GM21381 (cell line): ENCODE results near the gene STYXL1.
"Not testable (repeated sequence)": the region's sequence is repeated elsewhere in the genome, so short reads cannot be mapped to it uniquely, and the experiment has no call there.

Experiments used
- ATAC-seq: cut with Tn5 transposase; IDR thresholded peaks from one replicate; pipeline ENCODE4 v1.9.1; 2021; ENCODE audit warnings: mild to moderate bottlenecking, moderate library complexity; ENCODE audit not compliant: unreplicated experiment

Gene STYXL1

DNA sequence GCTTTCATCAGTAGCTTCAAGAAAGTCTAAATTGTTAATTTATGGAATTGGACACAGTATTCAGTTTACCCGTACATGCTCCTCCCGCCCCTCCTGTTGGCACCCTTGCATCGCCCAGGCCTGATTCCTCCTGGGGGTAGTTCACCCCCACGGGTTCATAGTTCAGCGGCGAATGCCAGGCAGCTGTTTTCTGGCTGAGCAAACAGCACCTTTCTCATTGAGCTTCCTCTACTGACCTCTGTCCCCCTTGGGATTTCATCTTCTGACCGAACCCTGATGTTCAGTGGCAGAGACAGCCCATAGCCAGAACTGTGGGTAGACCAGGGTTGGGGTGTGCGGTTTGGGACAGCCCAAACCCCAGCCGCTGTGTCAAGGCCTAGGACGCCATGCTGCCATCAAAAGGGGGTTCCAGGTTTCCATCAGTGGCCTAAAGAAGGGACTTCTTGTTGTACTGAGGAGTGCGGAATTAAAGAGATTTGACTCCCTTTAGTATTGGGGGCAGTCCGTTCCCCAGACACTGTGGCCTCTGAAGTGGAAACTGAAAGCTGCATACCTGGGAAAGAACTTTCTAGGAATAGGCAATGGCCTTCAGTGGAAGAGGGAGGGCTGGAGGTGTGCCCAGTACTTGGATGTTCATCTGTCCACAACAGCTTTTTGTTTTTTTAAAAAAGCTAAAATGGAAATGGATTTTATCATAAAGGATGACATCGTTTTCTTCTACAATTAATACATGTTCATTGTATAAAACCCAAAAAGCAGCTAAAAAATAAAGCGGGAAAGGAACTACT lies 19.1 kb upstream of the STYXL1 start:
- no peak for ATAC-seq

DNA sequence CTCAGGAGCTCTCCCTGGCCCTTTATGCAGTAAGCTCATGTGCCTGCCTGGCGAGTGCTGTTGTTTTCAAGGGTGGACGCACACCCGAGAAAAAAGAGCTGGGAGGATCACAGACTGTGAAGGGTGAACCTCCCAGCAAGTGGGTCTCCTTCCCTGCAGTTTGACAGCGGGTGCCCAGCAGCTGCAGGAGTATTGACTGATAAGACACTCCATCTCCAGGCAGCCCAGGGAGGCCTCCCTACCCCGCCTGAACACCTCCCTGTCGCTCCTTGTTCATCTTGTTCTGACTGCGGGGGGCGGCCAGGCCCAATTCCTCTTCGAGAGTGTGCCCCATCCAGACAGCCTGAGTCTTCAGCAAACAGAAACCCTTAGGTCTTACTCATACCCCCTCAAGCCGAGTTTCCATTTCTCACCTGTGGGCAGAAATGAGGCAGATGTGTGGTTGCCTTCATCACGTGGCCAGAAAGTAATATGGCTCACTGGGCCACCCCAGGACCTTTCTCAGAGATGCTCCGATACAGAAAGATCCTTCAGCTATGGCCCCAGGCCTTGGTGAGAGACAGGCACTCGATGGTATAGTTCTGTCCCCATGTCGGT lies 17.3 kb upstream of the STYXL1 start:
- no peak for ATAC-seq

- ATAC-seq = no peak
Measured at GRCh38 chr7:76064208-76064970, 16.6 kb upstream of the STYXL1 start.

DNA sequence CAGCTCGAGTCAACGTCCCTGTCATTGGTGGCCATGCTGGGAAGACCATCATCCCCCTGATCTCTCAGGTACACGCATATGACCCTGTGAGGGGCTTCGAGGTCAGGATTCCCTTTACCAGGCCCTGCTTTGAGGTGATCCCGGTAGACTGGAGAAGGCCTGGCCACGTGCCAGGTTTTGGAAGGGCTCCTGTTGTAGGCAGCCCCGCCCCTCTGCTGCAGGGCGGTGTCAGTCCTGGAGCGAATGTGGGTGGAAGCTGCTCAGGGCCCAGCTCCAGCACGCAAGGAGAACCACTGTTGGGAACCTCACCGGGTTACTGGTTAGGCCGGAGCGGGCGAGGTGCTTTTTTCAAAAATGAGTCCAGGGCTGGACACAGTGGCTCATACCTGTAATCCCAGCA lies 15.7 kb upstream of the STYXL1 start:
- no peak for ATAC-seq

- no peak for ATAC-seq
Measured at GRCh38 chr7:76063114-76063513, 15.3 kb upstream of the STYXL1 start.

DNA sequence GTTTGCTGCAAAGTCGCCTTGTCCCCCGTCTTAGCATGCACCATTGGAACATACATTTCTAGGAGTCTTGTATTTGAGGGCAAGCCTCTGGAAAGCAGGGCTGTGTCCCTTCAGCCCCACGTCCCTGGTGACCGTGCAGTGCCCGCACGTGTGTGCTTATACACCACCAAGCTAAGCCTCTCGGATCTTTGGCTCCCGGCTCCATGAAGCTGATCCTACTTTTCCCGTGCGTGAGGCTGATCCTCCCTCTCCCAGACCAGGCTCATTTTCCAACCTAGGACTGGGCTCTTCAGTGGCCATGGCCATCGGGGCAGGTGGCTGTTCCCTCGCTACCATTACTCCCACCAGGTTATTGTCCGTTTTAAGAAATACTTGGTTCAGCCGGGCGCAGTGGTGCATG lies 14.5 kb upstream of the STYXL1 start:
- ATAC-seq = no peak

- no peak for ATAC-seq
Measured at GRCh38 chr7:76060842-76061241, 13.0 kb upstream of the STYXL1 start.

- not testable (repeated sequence) for ATAC-seq
Measured at GRCh38 chr7:76058745-76059144, 10.9 kb upstream of the STYXL1 start.

- no peak for ATAC-seq
Measured at GRCh38 chr7:76057813-76058145, 10.0 kb upstream of the STYXL1 start.

- ATAC-seq = no peak
Measured at GRCh38 chr7:76057103-76057812, 9.5 kb upstream of the STYXL1 start.

DNA sequence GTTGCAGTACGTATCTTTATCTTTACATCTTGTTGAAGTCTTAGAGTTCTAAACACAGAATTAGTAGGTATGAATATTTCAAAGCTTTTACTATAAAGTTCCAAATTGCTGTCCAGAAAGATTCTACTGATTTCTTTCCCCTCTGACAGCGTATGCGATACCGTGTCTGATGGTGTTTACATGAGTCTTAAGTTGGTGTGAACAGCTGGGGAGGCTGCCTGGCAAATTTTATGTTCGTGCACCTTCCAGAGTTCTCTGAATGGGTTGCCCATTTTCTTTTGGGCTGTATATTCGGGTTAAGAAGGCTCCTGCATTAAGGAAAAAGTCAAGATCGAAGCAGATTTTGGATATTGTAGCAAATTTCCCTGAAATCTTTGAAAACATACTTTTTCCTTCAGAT lies 8.4 kb upstream of the STYXL1 start:
- no peak for ATAC-seq

GRCh38 chr7:76054123-76055120 lies 6.6 kb upstream of the STYXL1 start:
- ATAC-seq = no peak

DNA sequence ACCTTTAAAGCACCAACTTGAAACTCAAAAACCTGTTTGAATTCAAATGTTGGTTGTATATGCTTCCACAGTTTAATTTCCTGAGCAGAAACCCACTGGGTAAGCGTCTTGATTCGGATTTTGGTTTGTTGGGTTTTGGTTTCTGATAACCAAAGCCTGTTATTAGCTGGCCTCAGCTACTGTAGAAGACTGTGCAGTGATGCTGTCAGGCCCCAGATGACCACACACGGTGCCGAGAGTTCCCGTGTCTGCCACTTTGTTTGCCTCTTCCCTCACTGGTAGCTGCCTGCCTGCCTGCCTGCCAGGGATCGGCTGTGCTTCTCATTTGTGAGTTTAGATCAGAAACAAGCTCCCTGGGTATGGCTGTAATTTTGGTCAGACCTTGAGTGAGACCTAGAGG lies 5.7 kb upstream of the STYXL1 start:
- ATAC-seq = no peak

DNA sequence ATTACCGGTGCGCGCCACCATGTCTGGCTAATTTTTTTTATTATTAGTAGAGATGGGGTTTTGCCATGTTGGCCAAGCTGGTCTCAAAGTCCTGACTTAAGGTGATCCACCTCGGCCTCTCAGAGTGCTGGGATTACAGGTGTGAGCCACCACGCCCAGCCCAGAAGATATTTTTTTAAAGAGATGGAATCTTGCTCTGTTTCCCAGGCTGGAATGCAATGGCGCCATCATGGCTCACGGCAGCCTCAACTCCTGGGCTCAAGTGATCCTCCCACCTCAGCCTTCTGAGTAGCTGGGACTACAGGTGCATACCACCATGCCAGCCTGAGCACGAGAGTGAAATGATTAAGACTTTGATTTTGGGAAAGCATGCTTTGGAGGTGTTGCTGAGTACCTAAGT lies 4.9 kb upstream of the STYXL1 start:
- ATAC-seq = not testable (repeated sequence)

- no peak for ATAC-seq
Measured at GRCh38 chr7:76051840-76052239, 4.0 kb upstream of the STYXL1 start.

GRCh38 chr7:76050545-76050944 lies 2.7 kb upstream of the STYXL1 start:
- no peak for ATAC-seq

- ATAC-seq = no peak
Measured at GRCh38 chr7:76049295-76049694, 1.5 kb upstream of the STYXL1 start.

- no peak for ATAC-seq
Measured at GRCh38 chr7:76048668-76048988, 828 bp upstream of the STYXL1 start.

- peak; percentile 7 for ATAC-seq
Measured at GRCh38 chr7:76047305-76047810, 442 bp downstream of the STYXL1 start.

GRCh38 chr7:76044375-76044865 lies 3.4 kb downstream of the STYXL1 start:
- ATAC-seq = no peak
